IMR-90 (cell line): ENCODE data around the gene DNPH1. TPM values are rescaled to one million over a fixed set of nuclear protein-coding genes. Genes with fewer than 3 reads are reported as not detected.

ENCODE experiments used
- ATAC-seq: fragments of 200-7000 bp; cut with Tn5 transposase; 2 replicates; pipeline ENCODE4 v1.9.1; 2020; ENCODE audit warnings: low read depth, mild to moderate bottlenecking, moderate library complexity
- BruUV-seq: library from RNA; stranded (reverse); fragments of 400-500 nt; replicated peaks from 2 replicates; lab custom pipeline; 2021; lab: Mats Ljungman, UMichigan
- CTCF ChIA-PET: fragments of 300-600 bp; formaldehyde crosslinking; extraction: SDS; loops from one replicate; lab custom pipeline; 2021; ENCODE audit warnings: antibody characterized with exemption; lab: Yijun Ruan, JAX
- POLR2A ChIA-PET: fragments of 300-600 bp; sonication (Branson Sonifier 250); formaldehyde crosslinking; loops from one replicate; lab custom pipeline; 2022; ENCODE audit warnings: antibody characterized with exemption; ENCODE audit not compliant: unreplicated experiment; lab: Charles Lee
- DNase-seq: peaks from one replicate; pipeline ENCODE4 v3.0.0; 2013
- H2AFZ ChIP-seq: replicated peaks from 2 replicates; pipeline ENCODE3; 2013; ENCODE audit warnings: low read length, mild to moderate bottlenecking; ENCODE audit not compliant: poor library complexity
- H2AK5ac ChIP-seq: 2 replicates; pipeline ENCODE4 v1.6.1; 2013; ENCODE audit warnings: low read depth, low read length, inconsistent platforms
- H2AK9ac ChIP-seq: replicated peaks from 2 replicates; pipeline ENCODE3; 2013; ENCODE audit warnings: mild to moderate bottlenecking, low read depth, low read length, moderate library complexity; ENCODE audit not compliant: poor library complexity
- H2BK120ac ChIP-seq: 2 replicates; pipeline ENCODE4 v1.6.1; 2013; ENCODE audit warnings: low read depth, low read length, inconsistent platforms
- H2BK15ac ChIP-seq: 3 replicates; pipeline ENCODE4 v1.6.1; 2013; ENCODE audit warnings: low read depth, low read length, inconsistent platforms
- H2BK20ac ChIP-seq: 2 replicates; pipeline ENCODE4 v1.6.1; 2013; ENCODE audit warnings: low read depth, mild to moderate bottlenecking, inconsistent platforms, low read length, moderate library complexity
- H2BK5ac ChIP-seq: 2 replicates; pipeline ENCODE4 v1.6.1; 2013; ENCODE audit warnings: mild to moderate bottlenecking, low read depth, low read length, inconsistent platforms; ENCODE audit not compliant: poor library complexity, severe bottlenecking
- H3K14ac ChIP-seq: replicated peaks from 2 replicates; pipeline ENCODE4 v1.6.1; 2013; ENCODE audit warnings: low read depth, low read length, inconsistent platforms
- H3K18ac ChIP-seq: 2 replicates; pipeline ENCODE4 v1.6.1; 2013; ENCODE audit warnings: low read depth, low read length, control low read depth
- H3K23ac ChIP-seq: 2 replicates; pipeline ENCODE4 v1.6.1; 2013; ENCODE audit warnings: low read depth, low read length, inconsistent platforms
- H3K27ac ChIP-seq: 2 replicates; pipeline ENCODE4 v1.5.1; 2013; ENCODE audit warnings: mild to moderate bottlenecking, control low read depth, low read length; ENCODE audit not compliant: insufficient read depth
- H3K27me3 ChIP-seq: 2 replicates; pipeline ENCODE4 v1.6.1; 2013; ENCODE audit warnings: low read length; ENCODE audit not compliant: control insufficient read depth, insufficient read depth
- H3K36me3 ChIP-seq: 2 replicates; pipeline ENCODE4 v1.6.1; 2013; ENCODE audit warnings: low read length, mixed read lengths; ENCODE audit not compliant: control insufficient read depth, insufficient read depth
- H3K4ac ChIP-seq: 2 replicates; pipeline ENCODE4 v1.6.1; 2013; ENCODE audit warnings: low read depth, low read length, inconsistent platforms
- H3K4me1 ChIP-seq: 2 replicates; pipeline ENCODE4 v1.6.1; 2013; ENCODE audit warnings: low read length, mixed read lengths; ENCODE audit not compliant: control insufficient read depth, insufficient read depth
- H3K4me2 ChIP-seq: 2 replicates; pipeline ENCODE4 v1.6.1; 2013; ENCODE audit warnings: low read depth, mild to moderate bottlenecking, control low read depth, low read length, moderate library complexity
- H3K4me3 ChIP-seq: 2 replicates; pipeline ENCODE4 v1.5.1; 2013; ENCODE audit warnings: low read depth, mild to moderate bottlenecking, control low read depth, low read length, moderate library complexity; ENCODE audit not compliant: insufficient read depth
- H3K56ac ChIP-seq: 2 replicates; pipeline ENCODE4 v1.6.1; 2013; ENCODE audit warnings: low read length, inconsistent platforms; ENCODE audit not compliant: insufficient read depth; ENCODE audit errors: extremely low read depth
- H3K79me1 ChIP-seq, 2 experiments: 2 replicates each; pipeline ENCODE4 v1.6.1; 2013; ENCODE audit warnings: low read length in 2 of 2, inconsistent platforms in 1 of 2, low read depth in 1 of 2
- H3K9ac ChIP-seq: 2 replicates; pipeline ENCODE4 v1.6.1; 2013; ENCODE audit warnings: low read depth, low read length, control low read depth
- H3K9me1 ChIP-seq: 2 replicates; pipeline ENCODE4 v1.6.1; 2013; ENCODE audit warnings: low read length, inconsistent platforms; ENCODE audit not compliant: insufficient read depth
- H3K9me3 ChIP-seq: 2 replicates; pipeline ENCODE4 v1.6.1; 2013; ENCODE audit warnings: low read length; ENCODE audit not compliant: control insufficient read depth, insufficient read depth
- H4K20me1 ChIP-seq: 2 replicates; pipeline ENCODE4 v1.6.1; 2013; ENCODE audit warnings: low read length, inconsistent platforms; ENCODE audit not compliant: insufficient read depth
- H4K5ac ChIP-seq: 2 replicates; pipeline ENCODE4 v1.6.1; 2013; ENCODE audit warnings: mild to moderate bottlenecking, low read depth, low read length, control low read depth
- H4K8ac ChIP-seq, 2 experiments: 2 replicates each; pipeline ENCODE4 v1.6.1; 2013; ENCODE audit warnings: low read depth in 2 of 2, low read length in 2 of 2, control low read depth in 1 of 2, inconsistent platforms in 1 of 2
- H4K91ac ChIP-seq: 2 replicates; pipeline ENCODE4 v1.6.1; 2013; ENCODE audit warnings: low read depth, low read length, inconsistent platforms; ENCODE audit not compliant: insufficient read depth
- BHLHE40 ChIP-seq: fragments of 150-350 bp; IDR thresholded peaks from 2 replicates; pipeline ENCODE4 v1.6.1; 2016; ENCODE audit warnings: mild to moderate bottlenecking, low read depth, low read length
- CEBPB ChIP-seq: IDR thresholded peaks from 2 replicates; pipeline ENCODE4 v1.6.1; 2012; ENCODE audit warnings: low read depth, low read length, improper control_type of control experiment
- CHD1 ChIP-seq: IDR thresholded peaks from 2 replicates; pipeline ENCODE4 v1.6.1; 2012; ENCODE audit warnings: low read depth, low read length, improper control_type of control experiment
- FOS ChIP-seq: fragments of 150-350 bp; IDR thresholded peaks from 2 replicates; pipeline ENCODE4 v1.6.1; 2016; ENCODE audit warnings: low read depth, low read length
- MAFK ChIP-seq: IDR thresholded peaks from 2 replicates; pipeline ENCODE4 v1.6.1; 2012; ENCODE audit warnings: low read depth, low read length, improper control_type of control experiment
- MAZ ChIP-seq: IDR thresholded peaks from 2 replicates; pipeline ENCODE4 v1.6.1; 2012; ENCODE audit warnings: low read depth, mild to moderate bottlenecking, low read length, improper control_type of control experiment, moderate library complexity, borderline replicate concordance
- MXI1 ChIP-seq: IDR thresholded peaks from 2 replicates; pipeline ENCODE4 v1.6.1; 2012; ENCODE audit warnings: low read depth, mild to moderate bottlenecking, low read length, moderate library complexity, borderline replicate concordance
- NFE2L2 ChIP-seq: fragments of 150-350 bp; IDR thresholded peaks from 2 replicates; pipeline ENCODE4 v1.6.1; 2016; ENCODE audit warnings: low read depth, mild to moderate bottlenecking, low read length
- RAD21 ChIP-seq: IDR thresholded peaks from 2 replicates; pipeline ENCODE4 v1.6.1; 2012; ENCODE audit warnings: low read length, improper control_type of control experiment
- RFX5 ChIP-seq: IDR thresholded peaks from 2 replicates; pipeline ENCODE4 v1.8.0; 2012; ENCODE audit warnings: low read depth, mild to moderate bottlenecking, low read length, moderate library complexity
- SMC3 ChIP-seq: fragments of 150-350 bp; IDR thresholded peaks from 2 replicates; pipeline ENCODE4 v1.6.1; 2016; ENCODE audit warnings: low read depth, mild to moderate bottlenecking, antibody characterized with exemption, low read length, moderate library complexity
- WGBS, 2 experiments: methylation state at CpG; one replicate each; pipeline versions ENCODE4 v1.1.5 to v1.1.7; 2013; ENCODE audit warnings: missing lambda C conversion rate in 2 of 2; ENCODE audit not compliant: insufficient read length in 1 of 2; ENCODE audit errors: extremely low coverage in 2 of 2; 5-methylcytosine and 5-hydroxymethylcytosine counted together
- dilution Hi-C: fragments of 300-500 bp; cut with HindIII; formaldehyde crosslinking; loops from one replicate; pipeline ENCODE4 v1.14.3; 2018; ENCODE audit warnings: low sequenced_read_pairs; ENCODE audit not compliant: unreplicated experiment
- in situ Hi-C: fragments of 300-500 bp; cut with MboI; formaldehyde crosslinking; loops from 3 replicates; pipeline ENCODE4 v1.14.3; 2019; ENCODE audit warnings: low sequenced_read_pairs, inconsistent platforms, mixed read lengths
- intact Hi-C: fragments of 100-400 bp; cut with micrococcal nuclease; formaldehyde crosslinking; loops from 2 replicates; pipeline ENCODE4 v1.10.0; 2022
- polyA plus RNA-seq, 3 experiments: library from polyadenylated mRNA; depleted of rRNA; stranded (reverse); fragments of >200 nt; gene quantifications; 2 replicates each; pipeline ENCODE4 v1.2.3, GENCODE V29; 2012; ENCODE audit warnings: low replicate concordance in 1 of 3
- total RNA-seq: library from RNA; depleted of rRNA; stranded (reverse); fragments of >200 nt; gene quantifications from 2 replicates; pipeline ENCODE4 v1.2.3, GENCODE V29; 2012
- TF ChIP-seq, protein P1 (sequence below): conservative IDR thresholded peaks from 2 replicates; pipeline ENCODE4 v1.5.1; 2012; ENCODE audit warnings: mild to moderate bottlenecking, low read depth, low read length, improper control_type of control experiment
- TF ChIP-seq, protein P2 (sequence below): fragments of 150-350 bp; IDR thresholded peaks from 2 replicates; pipeline ENCODE4 v1.6.1; 2017; ENCODE audit warnings: mild to moderate bottlenecking, antibody characterized with exemption, low read length, low read depth

The DNPH1 gene
- total and polyA plus RNA-seq, 2 of the 4 experiments (the other 2 are of a cell fraction), result 19.0 to 47.8 TPM

DNA sequence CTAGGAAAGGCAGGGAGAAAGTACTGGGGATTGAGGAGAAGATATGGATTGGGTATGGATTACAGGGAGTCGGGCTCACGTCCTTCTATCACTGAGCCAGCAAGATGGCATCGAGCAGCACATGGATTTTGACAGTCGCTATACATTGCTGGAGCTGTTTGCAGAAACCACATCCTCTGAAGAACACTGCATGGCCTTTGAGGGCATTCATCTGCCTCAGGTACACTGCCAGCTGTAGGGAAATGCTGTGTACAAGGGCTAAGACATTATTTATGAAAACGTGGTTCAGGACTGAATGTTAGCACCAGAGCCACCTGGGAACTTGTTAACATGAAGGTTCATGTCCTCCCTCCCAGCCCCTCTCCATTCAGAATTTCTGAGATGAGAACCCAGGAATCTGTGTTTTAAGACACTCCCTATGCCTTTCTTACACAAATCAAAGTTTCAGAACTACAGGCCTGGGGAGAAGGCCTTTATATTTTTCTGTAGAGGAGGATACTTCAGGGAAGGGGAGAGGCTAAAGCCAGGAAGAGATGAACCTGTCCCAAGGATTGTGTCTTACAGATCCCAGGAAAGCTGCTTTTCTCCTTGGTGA lies 43.8 kb downstream of the DNPH1 start:
- Histone ChIP-seq H4K91ac (no peak overlapping the region), H3K79me1 (peaks cover 10 to 32% of the 10 kb centered on the region in 2 experiments), H3K27ac (no peak overlapping the region), H4K20me1 (no peaks in the 10 kb centered on the region), H3K4ac (no peak overlapping the region), H2AFZ (no peak overlapping the region), H3K4me1 (peaks cover 2% of the 10 kb centered on the region), H2BK120ac (no peak overlapping the region), H2BK15ac (no peak overlapping the region), H2AK5ac (no peak overlapping the region), H3K36me3 (peaks cover 41% of the 10 kb centered on the region), H3K18ac (no peak overlapping the region), H3K27me3 (no peaks in the 10 kb centered on the region), H2BK5ac (no peak overlapping the region), H3K4me2 (no peak overlapping the region), H3K9me1 (no peaks in the 10 kb centered on the region; the same call in 1 of the 2 replicates), H3K9me3 (no peaks in the 10 kb centered on the region), H3K56ac (no peak overlapping the region), H2BK20ac (no peak overlapping the region), H4K5ac (no peak overlapping the region), H3K9ac (no peak overlapping the region), H3K14ac (no peak overlapping the region), H3K23ac (no peak overlapping the region), H4K8ac (no peak overlapping the region), H3K4me3 (no peak overlapping the region), H2AK9ac (no peak overlapping the region)
- ChIA-PET POLR2A (no interaction called here), CTCF (no interaction called here)
- no peak for TF ChIP-seq MAZ
- TF ChIP-seq BHLHE40, result no peak
- TF ChIP-seq MAFK, result no peak
- TF ChIP-seq MXI1, result no peak
- TF ChIP-seq FOS, result no peak
- TF ChIP-seq SMC3, result no peak
- no peak for TF ChIP-seq CHD1
- no peak for TF ChIP-seq CEBPB
- TF ChIP-seq, protein P1, sequence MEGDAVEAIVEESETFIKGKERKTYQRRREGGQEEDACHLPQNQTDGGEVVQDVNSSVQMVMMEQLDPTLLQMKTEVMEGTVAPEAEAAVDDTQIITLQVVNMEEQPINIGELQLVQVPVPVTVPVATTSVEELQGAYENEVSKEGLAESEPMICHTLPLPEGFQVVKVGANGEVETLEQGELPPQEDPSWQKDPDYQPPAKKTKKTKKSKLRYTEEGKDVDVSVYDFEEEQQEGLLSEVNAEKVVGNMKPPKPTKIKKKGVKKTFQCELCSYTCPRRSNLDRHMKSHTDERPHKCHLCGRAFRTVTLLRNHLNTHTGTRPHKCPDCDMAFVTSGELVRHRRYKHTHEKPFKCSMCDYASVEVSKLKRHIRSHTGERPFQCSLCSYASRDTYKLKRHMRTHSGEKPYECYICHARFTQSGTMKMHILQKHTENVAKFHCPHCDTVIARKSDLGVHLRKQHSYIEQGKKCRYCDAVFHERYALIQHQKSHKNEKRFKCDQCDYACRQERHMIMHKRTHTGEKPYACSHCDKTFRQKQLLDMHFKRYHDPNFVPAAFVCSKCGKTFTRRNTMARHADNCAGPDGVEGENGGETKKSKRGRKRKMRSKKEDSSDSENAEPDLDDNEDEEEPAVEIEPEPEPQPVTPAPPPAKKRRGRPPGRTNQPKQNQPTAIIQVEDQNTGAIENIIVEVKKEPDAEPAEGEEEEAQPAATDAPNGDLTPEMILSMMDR, result no peak
- TF ChIP-seq RFX5, result no peak
- no peak for TF ChIP-seq NFE2L2
- TF ChIP-seq RAD21, result no peak
- TF ChIP-seq, protein P2, sequence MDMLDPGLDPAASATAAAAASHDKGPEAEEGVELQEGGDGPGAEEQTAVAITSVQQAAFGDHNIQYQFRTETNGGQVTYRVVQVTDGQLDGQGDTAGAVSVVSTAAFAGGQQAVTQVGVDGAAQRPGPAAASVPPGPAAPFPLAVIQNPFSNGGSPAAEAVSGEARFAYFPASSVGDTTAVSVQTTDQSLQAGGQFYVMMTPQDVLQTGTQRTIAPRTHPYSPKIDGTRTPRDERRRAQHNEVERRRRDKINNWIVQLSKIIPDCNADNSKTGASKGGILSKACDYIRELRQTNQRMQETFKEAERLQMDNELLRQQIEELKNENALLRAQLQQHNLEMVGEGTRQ, result no peak
- in situ Hi-C loops, result no loop called here
- WGBS, 2 experiments, result 100% methylated on average over 4 of the region's 5 CpGs; no CpG with 5 or more reads in 1 of the 2 experiments
- DNase-seq, result no peak
- no TSS peak for BruUV-seq
- dilution Hi-C loops, result no loop called here
- no peak for ATAC-seq
- intact Hi-C loops, result no loop called here
